Neural progenitor cell (in vitro differentiated cells): Measurements from ENCODE around the gene SKAP2.

Experiments
- EZH2 ChIP-seq: fragments of 200-600 bp; sonication (generic); IDR thresholded peaks from 2 replicates; pipeline ENCODE4 v1.6.1; 2017; ENCODE audit warnings: antibody characterized with exemption, mild to moderate bottlenecking, moderate library complexity
- TF ChIP-seq, protein P1 (sequence below): fragments of 200-600 bp; sonication (generic); IDR thresholded peaks from 2 replicates; pipeline ENCODE4 v1.5.1; 2017; ENCODE audit warnings: antibody characterized with exemption, mild to moderate bottlenecking

GRCh38 chr7:26664274-26664673, 200.1 kb downstream of the SKAP2 start:
- TF ChIP-seq EZH2 = no peak
- TF ChIP-seq, protein P1, sequence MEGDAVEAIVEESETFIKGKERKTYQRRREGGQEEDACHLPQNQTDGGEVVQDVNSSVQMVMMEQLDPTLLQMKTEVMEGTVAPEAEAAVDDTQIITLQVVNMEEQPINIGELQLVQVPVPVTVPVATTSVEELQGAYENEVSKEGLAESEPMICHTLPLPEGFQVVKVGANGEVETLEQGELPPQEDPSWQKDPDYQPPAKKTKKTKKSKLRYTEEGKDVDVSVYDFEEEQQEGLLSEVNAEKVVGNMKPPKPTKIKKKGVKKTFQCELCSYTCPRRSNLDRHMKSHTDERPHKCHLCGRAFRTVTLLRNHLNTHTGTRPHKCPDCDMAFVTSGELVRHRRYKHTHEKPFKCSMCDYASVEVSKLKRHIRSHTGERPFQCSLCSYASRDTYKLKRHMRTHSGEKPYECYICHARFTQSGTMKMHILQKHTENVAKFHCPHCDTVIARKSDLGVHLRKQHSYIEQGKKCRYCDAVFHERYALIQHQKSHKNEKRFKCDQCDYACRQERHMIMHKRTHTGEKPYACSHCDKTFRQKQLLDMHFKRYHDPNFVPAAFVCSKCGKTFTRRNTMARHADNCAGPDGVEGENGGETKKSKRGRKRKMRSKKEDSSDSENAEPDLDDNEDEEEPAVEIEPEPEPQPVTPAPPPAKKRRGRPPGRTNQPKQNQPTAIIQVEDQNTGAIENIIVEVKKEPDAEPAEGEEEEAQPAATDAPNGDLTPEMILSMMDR = no peak
